ENCODE measurements around the gene ITGAX.
"Not testable (repeated sequence)": the region's sequence is repeated elsewhere in the genome, so short reads cannot be mapped to it uniquely, and the experiment has no call there.

ITGAX gene

GRCh38 chr16:31411024-31411844 lies 56.3 kb downstream of the ITGAX start:
- no peak for DNase-seq

- no peak for DNase-seq
Observed at GRCh38 chr16:31412750-31413149, 57.8 kb downstream of the ITGAX start.

GRCh38 chr16:31413381-31413780 lies 58.4 kb downstream of the ITGAX start:
- DNase-seq, result no peak

GRCh38 chr16:31413943-31414342 lies 59.0 kb downstream of the ITGAX start:
- no peak for DNase-seq

DNA sequence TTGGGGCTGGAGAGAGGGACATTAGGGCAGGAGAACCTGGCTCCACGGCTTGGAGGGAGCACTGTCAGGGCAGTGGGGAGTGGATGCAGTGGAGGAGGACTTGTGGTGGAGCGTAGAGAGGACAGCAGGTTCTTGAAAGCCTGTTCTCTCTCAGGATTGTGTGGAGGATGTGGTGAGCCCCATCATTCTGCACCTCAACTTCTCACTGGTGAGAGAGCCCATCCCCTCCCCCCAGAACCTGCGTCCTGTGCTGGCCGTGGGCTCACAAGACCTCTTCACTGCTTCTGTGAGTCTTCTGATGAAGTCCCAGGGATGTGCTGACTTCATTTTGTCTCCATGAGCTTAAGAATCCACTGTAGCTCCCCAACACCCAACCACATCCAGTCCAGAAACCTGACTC lies 59.7 kb downstream of the ITGAX start:
- no peak for DNase-seq

DNA sequence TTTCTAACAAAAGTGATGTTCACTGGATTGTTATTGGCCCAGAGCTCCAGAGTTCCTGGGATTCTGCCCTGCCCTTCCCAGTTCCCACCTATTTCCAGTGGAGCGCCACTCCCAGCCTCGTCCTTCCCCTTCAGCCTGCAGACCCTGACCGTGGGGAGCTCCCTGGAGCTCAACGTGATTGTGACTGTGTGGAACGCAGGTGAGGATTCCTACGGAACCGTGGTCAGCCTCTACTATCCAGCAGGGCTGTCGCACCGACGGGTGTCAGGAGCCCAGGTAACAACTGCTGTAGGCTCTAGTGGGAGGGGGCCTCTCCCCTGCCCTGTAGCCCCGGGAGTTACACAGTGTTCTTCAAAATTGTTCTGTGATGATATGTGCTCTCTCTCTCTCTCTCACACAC lies 61.4 kb downstream of the ITGAX start:
- DNase-seq, result no peak

GRCh38 chr16:31417036-31417435 lies 62.1 kb downstream of the ITGAX start:
- DNase-seq, result not testable (repeated sequence)

DNA sequence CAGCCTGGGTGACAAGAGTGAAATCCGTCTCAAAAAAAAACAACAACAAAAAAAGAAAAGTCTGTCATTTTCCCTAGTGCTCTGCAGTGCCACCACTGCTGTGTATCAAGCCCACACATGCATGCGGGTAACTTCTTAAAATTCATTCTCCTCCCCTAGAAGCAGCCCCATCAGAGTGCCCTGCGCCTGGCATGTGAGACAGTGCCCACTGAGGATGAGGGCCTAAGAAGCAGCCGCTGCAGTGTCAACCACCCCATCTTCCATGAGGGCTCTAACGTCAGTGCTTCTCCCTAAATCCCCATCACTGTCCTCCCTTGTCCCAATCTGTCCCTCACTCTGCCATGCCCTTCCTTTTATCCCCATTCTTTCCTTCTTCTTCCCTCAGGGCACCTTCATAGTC lies 62.9 kb downstream of the ITGAX start:
- no peak for DNase-seq

DNA sequence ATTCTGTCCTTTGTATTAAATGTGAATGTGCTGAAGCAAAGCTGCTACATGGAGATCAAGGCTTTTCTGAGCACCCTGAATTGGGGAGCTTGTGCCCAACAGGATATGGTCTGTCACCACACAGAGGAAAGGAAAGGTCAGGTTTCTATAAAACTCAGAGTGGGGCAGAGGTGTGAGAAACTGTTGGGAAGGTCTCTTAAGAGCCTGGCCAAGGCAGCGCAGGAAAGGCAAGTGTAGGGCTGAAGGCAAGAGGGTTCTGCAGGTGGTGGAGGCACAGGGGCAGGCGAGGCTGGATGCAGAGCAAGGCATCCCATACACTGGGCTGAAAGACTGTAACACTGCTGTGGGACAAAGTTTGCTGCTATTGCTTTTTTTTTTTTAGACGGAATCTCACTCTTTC lies 65.1 kb downstream of the ITGAX start:
- DNase-seq, result no peak

- no peak for DNase-seq
Observed at GRCh38 chr16:31421587-31421986, 66.6 kb downstream of the ITGAX start.

GRCh38 chr16:31423241-31423640 lies 68.3 kb downstream of the ITGAX start:
- DNase-seq, result no peak

DNA sequence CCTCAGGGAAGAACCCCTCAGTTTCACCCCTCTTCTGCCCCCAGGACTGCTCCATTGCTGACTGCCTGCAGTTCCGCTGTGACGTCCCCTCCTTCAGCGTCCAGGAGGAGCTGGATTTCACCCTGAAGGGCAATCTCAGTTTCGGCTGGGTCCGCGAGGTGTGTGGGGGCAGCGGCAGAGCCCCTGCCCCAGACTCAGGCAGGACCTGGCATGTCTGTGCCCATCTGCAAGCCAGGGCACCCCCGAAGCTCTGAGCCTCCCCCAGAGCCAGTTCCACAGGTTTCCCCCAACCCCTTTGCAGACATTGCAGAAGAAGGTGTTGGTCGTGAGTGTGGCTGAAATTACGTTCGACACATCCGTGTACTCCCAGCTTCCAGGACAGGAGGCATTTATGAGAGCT lies 68.8 kb downstream of the ITGAX start:
- no peak for DNase-seq

- peak in 12 of 14 donors; percentile 8 to 71 (median 32) for DNase-seq
Observed at GRCh38 chr16:31427441-31428278, 72.7 kb downstream of the ITGAX start.

GRCh38 chr16:31428279-31428597 lies 73.3 kb downstream of the ITGAX start, which contains the start of gene COX6A2:
Gene COX6A2 (minus strand): TSS chr16:31428360. CDS start chr16:31428325, 35 bp downstream.
- peak in 1 of 14 donors; percentile 46 for DNase-seq

DNA sequence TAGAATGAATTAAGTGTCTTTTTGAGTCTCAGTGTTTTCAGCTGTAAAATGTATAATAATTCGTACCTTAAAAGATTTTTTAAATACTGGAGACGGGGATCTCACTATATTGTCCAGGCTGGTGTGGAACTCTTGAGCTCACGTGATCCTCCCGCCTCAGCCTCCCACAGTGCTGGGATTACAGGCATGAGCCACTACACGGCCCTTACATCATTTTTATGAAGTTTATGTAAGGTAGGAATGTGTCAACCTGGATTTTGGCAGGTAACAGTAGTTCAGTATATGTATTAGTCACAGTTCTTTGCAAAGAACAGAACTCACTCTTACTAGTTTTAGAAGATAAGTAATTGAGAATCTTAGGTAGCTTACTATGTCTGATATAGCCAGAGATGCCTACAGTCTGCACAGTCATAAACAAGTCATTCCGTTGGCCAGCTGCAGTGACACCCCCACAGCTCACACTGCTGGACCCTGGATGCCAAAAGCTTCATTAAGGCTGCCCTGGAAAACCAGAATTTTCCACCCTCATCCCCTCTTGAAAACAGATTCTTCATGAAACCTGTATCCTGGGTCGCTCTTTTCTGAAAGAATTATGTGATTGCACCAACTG lies 73.8 kb downstream of the ITGAX start:
- peak in 1 of 14 donors; percentile 46 for DNase-seq

DNA sequence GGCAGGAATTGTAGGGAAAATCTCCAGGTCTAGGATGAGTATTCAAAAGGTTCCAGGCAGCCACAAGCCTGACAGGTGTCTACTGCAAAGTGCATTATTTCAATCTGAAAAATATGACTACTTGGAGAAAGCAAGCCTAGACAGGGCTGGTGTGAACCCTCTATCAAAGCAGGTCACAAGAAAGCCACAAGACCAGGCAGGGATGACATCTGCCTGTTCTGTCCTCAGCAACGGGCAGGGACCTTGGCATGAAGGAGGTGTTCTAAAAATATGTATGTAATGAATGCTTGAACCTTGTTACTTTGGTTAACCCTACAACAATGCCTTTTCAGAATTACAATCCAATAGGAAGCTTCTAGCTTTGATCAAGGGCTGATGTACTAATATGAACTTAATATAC lies 74.3 kb downstream of the ITGAX start:
- peak in 1 of 14 donors; percentile 52 for DNase-seq

DNA sequence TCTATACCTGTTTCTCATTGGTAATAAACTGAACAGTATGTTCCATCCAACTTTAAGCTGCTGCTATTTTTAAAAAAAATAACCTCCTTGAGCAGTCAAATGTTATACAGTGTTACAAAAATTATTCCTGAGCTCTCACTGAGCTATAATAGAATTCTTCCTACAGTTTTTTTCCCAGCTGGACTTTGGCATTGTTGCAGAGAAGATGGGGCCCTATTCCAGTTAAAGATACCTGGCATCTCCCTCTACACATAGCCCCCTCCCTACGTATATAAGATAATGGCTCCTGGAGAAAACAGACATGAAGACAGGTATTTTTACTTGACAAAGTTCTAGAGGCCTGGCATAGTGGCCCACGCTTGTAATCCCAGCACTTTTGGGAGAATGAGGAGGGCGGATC lies 74.8 kb downstream of the ITGAX start:
- no peak for DNase-seq

- DNase-seq, result no peak
Observed at GRCh38 chr16:31430380-31431052, 75.5 kb downstream of the ITGAX start.

Data from C1 segment of cervical spinal cord (tissue), 14 donors.